Measurements from ENCODE around the gene MPC1. TPM values are rescaled to one million over a fixed set of nuclear protein-coding genes. Genes with fewer than 3 reads are reported as not detected.

MPC1 gene
- total RNA-seq, 1 donor from 2014 or later: 15.8 TPM

DNA sequence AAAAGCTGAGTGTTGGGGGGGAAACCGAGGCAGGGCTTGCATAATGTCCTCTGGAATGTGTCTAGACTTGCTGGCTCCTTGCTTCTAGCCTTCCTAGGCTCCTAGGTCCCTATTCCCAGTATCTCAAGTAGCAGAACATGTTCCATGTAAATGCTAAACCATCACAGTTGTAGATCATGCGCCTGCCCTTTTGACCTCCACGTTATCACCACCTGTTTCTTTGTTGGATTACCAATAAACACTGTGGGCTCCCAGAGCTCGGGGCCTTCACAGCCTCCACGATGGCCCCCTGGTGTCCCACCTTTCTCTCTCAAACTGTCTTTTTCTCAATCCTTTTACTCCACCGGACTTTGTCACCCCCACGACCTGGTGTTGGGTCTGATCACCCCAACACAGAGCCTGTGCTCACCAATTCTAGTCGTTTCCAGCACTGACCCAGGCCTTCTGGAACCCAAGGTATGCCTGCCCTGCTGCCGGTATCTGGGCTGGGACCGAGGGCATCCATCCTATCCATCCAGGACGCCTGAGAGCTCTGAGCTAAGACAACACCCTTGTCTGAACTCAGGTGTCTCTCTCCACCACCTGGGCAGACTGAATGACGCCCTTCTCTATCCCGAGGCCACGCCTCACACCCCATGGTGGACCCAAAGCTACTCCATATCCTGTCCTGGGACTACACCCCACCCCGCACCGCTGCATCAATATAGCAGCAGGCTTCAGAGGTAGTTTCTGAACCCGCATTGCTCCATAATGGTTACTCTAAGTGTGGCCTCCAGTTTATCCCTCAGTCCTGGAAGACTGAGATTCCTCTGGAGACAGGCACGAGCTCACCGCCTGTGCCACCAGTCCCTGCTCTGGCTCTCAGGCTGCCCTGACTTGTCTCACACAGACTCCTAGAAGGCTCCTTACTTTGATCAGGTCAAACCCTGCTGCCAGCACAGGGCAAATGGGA is 65.2 kb downstream of the MPC1 start:
- no peak for DNase-seq (ENCODE audit: low read depth in 2 of 2)

DNA sequence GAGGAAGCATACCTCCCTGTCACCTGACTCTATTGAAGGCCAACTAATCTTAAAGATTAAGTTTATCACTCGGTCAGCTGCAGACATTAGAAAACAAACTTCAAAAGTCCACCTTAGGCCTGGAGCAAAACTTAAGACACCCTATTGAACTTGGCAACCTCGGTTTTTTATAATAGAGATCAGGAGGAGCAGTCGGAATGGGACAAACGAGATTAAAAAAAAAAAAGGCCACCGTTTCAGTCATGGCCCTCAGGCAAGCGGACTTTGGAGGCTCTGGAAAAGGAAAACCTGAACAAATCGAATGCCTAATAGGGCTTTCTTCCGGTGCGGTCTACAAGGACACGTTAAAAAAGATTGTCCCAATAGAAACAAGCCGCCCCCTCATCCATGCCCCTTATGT is 67.3 kb downstream of the MPC1 start:
- no peak for DNase-seq (ENCODE audit: low read depth in 2 of 2)

Other genes starting within 250 kb of the MPC1 start
- not detected in 2 replicates for gene TBXT, start 215.1 kb downstream of the MPC1 start, total RNA-seq
- gene PRR18, start 74.5 kb downstream of the MPC1 start, total RNA-seq: not detected in 2 replicates
- 18.7 and 20.7 TPM in 2 replicates for gene SFT2D1, start 40.4 kb downstream of the MPC1 start, total RNA-seq
- gene RAMACL, start 203.7 kb upstream of the MPC1 start, total RNA-seq: 1.7 and 3.4 TPM in 2 replicates
- gene RPS6KA2, start 244.3 kb upstream of the MPC1 start, total RNA-seq: 122 and 241 TPM in 2 replicates